HCT116 (cell line): ENCODE measurements around the gene COL23A1.

Experiments
- ATF3 ChIP-seq: IDR thresholded peaks from 2 replicates; pipeline ENCODE4 v1.6.1; 2012
- CEBPB ChIP-seq: IDR thresholded peaks from 2 replicates; pipeline ENCODE4 v1.6.1; 2012; ENCODE audit warnings: low read depth
- ELF1 ChIP-seq: IDR thresholded peaks from 2 replicates; pipeline ENCODE4 v1.6.1; 2012; ENCODE audit warnings: low read depth, borderline replicate concordance
- EZH2 ChIP-seq: fragments of 200-600 bp; sonication (generic); IDR thresholded peaks from 2 replicates; pipeline ENCODE4 v1.6.1; 2017; ENCODE audit warnings: antibody characterized with exemption, mixed run types
- EZH2phosphoT487 ChIP-seq: fragments of 200-600 bp; IDR thresholded peaks from 2 replicates; pipeline ENCODE4 v1.6.1; 2018; ENCODE audit warnings: antibody characterized with exemption, borderline replicate concordance
- JUND ChIP-seq: IDR thresholded peaks from 2 replicates; pipeline ENCODE4 v1.6.1; 2012
- MAX ChIP-seq: IDR thresholded peaks from 2 replicates; pipeline ENCODE4 v1.6.1; 2012
- POLR2A ChIP-seq: IDR thresholded peaks from 2 replicates; pipeline ENCODE4 v1.7.0; 2011; ENCODE audit warnings: borderline replicate concordance; ENCODE audit not compliant: insufficient read depth, insufficient read length; ENCODE audit errors: extremely low read depth
- POLR2AphosphoS5 ChIP-seq: IDR thresholded peaks from 2 replicates; pipeline ENCODE4 v1.6.1; 2011; ENCODE audit warnings: mild to moderate bottlenecking, low read depth, low read length, moderate library complexity
- SP1 ChIP-seq: IDR thresholded peaks from 2 replicates; pipeline ENCODE4 v1.6.1; 2012; ENCODE audit warnings: low read depth
- YY1 ChIP-seq: IDR thresholded peaks from 2 replicates; pipeline ENCODE4 v1.6.1; 2011; ENCODE audit warnings: low read length, low read depth, moderate library complexity, mild to moderate bottlenecking; ENCODE audit not compliant: insufficient replicate concordance; ENCODE audit errors: extremely low read depth
- ZNF274 ChIP-seq: fragments of 200-500 bp; sonication (Bioruptor generic); IDR thresholded peaks from 2 replicates; pipeline ENCODE4 v1.6.1; 2014; ENCODE audit warnings: mild to moderate bottlenecking, low read depth, low read length, inconsistent platforms
- TF ChIP-seq, protein P1 (sequence below), 3 experiments: fragments of 200-600 bp in 1 of 3; sonication (generic) in 1 of 3; IDR thresholded peaks in 2 of 3; conservative IDR thresholded peaks in 1 of 3; 2 replicates each; pipeline ENCODE4 v1.5.1; 2012 to 2017; ENCODE audit warnings: low read depth in 2 of 3, low read length in 2 of 3, antibody characterized with exemption in 1 of 3, borderline replicate concordance in 1 of 3, control low read depth in 1 of 3, mild to moderate bottlenecking in 1 of 3, mixed read lengths in 1 of 3, mixed run types in 1 of 3, moderate library complexity in 1 of 3; ENCODE audit not compliant: insufficient read depth in 1 of 3
- TF ChIP-seq, protein P2 (sequence below): IDR thresholded peaks from 2 replicates; pipeline ENCODE4 v1.6.1; 2012; ENCODE audit warnings: low read depth

DNA sequence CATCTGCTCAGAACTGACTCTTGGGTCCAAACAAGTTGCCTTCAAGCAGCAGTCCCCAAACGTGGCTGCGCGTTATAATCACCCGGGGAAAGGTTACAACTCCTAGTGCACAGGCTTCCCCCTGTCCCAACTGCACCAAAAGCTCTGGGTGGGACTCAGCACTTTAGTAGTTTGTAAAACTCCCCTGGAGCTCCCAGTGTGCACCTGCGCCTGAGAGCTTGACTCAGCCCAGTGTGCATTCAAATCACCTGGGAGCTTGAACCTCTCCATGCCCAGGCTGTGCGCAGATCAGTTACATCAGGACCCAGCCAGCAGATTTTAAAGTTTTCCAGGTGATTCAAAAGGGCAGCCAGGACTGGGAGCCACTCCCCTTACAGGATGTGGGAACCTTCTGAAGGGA is 151.4 kb downstream of the COL23A1 start:
- TF ChIP-seq POLR2AphosphoS5, result no peak
- TF ChIP-seq, protein P1, sequence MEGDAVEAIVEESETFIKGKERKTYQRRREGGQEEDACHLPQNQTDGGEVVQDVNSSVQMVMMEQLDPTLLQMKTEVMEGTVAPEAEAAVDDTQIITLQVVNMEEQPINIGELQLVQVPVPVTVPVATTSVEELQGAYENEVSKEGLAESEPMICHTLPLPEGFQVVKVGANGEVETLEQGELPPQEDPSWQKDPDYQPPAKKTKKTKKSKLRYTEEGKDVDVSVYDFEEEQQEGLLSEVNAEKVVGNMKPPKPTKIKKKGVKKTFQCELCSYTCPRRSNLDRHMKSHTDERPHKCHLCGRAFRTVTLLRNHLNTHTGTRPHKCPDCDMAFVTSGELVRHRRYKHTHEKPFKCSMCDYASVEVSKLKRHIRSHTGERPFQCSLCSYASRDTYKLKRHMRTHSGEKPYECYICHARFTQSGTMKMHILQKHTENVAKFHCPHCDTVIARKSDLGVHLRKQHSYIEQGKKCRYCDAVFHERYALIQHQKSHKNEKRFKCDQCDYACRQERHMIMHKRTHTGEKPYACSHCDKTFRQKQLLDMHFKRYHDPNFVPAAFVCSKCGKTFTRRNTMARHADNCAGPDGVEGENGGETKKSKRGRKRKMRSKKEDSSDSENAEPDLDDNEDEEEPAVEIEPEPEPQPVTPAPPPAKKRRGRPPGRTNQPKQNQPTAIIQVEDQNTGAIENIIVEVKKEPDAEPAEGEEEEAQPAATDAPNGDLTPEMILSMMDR (IDR thresholded peaks at IDR 0.05 in 2 of 3, conservative IDR thresholded peaks at IDR 0.05 in 1 of 3; ENCODE audit: borderline replicate concordance in 1 of 3, insufficient read depth in 1 of 3, low read depth in 2 of 3, low read length in 2 of 3), result no peak
- no peak for TF ChIP-seq POLR2A
- TF ChIP-seq CEBPB, result no peak
- no peak for TF ChIP-seq YY1
- TF ChIP-seq MAX, result no peak
- no peak for TF ChIP-seq EZH2phosphoT487
- TF ChIP-seq SP1, result no peak
- TF ChIP-seq ATF3, result no peak
- TF ChIP-seq ZNF274, result no peak
- TF ChIP-seq EZH2, result no peak
- TF ChIP-seq, protein P2, sequence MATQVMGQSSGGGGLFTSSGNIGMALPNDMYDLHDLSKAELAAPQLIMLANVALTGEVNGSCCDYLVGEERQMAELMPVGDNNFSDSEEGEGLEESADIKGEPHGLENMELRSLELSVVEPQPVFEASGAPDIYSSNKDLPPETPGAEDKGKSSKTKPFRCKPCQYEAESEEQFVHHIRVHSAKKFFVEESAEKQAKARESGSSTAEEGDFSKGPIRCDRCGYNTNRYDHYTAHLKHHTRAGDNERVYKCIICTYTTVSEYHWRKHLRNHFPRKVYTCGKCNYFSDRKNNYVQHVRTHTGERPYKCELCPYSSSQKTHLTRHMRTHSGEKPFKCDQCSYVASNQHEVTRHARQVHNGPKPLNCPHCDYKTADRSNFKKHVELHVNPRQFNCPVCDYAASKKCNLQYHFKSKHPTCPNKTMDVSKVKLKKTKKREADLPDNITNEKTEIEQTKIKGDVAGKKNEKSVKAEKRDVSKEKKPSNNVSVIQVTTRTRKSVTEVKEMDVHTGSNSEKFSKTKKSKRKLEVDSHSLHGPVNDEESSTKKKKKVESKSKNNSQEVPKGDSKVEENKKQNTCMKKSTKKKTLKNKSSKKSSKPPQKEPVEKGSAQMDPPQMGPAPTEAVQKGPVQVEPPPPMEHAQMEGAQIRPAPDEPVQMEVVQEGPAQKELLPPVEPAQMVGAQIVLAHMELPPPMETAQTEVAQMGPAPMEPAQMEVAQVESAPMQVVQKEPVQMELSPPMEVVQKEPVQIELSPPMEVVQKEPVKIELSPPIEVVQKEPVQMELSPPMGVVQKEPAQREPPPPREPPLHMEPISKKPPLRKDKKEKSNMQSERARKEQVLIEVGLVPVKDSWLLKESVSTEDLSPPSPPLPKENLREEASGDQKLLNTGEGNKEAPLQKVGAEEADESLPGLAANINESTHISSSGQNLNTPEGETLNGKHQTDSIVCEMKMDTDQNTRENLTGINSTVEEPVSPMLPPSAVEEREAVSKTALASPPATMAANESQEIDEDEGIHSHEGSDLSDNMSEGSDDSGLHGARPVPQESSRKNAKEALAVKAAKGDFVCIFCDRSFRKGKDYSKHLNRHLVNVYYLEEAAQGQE, result no peak
- no peak for TF ChIP-seq ELF1
- no peak for TF ChIP-seq JUND
